ENCODE results near the gene SOX12.

Gene SOX12

GRCh38 chr20:325045-325888 lies at the start of gene SOX12:
Gene SOX12, plus strand, starts transcription at chr20:325552. Its CDS starts 373 bp downstream, at chr20:325925.
- peak; percentile 98 for DNase-seq

- DNase-seq, result no peak
Observed at GRCh38 chr20:275791-276190, 49.6 kb upstream of the SOX12 start.

GRCh38 chr20:276620-277495 lies 48.5 kb upstream of the SOX12 start:
- DNase-seq, result no peak

- peak; percentile 36 for DNase-seq
Observed at GRCh38 chr20:277496-277781, 47.9 kb upstream of the SOX12 start.

GRCh38 chr20:278181-278580 lies 47.2 kb upstream of the SOX12 start:
- peak; percentile 54 for DNase-seq

GRCh38 chr20:278607-279571 lies 46.5 kb upstream of the SOX12 start:
- peak; percentile 66 for DNase-seq

GRCh38 chr20:284172-284571 lies 41.2 kb upstream of the SOX12 start:
- no peak for DNase-seq

- DNase-seq, result no peak
Observed at GRCh38 chr20:286508-286907, 38.8 kb upstream of the SOX12 start.

- DNase-seq, result no peak
Observed at GRCh38 chr20:288956-289692, 36.2 kb upstream of the SOX12 start.

- no peak for DNase-seq
Observed at GRCh38 chr20:289693-290083, 35.7 kb upstream of the SOX12 start.

GRCh38 chr20:290084-290831 lies 35.1 kb upstream of the SOX12 start, which contains the start of gene C20orf96:
Gene C20orf96, minus strand, starts transcription at chr20:290750. Its CDS starts 140 bp downstream, at chr20:290610.
- peak; percentile 94 for DNase-seq

GRCh38 chr20:294602-295001 lies 30.8 kb upstream of the SOX12 start:
- no peak for DNase-seq

- DNase-seq, result no peak
Observed at GRCh38 chr20:295804-296203, 29.5 kb upstream of the SOX12 start.

- DNase-seq, result peak; percentile 94
Observed at GRCh38 chr20:297098-297924, 28.0 kb upstream of the SOX12 start, which contains the start of gene ZCCHC3. Gene ZCCHC3, plus strand, starts transcription at chr20:297570. Its CDS starts 17 bp downstream, at chr20:297587.

- DNase-seq, result peak; percentile 70
Observed at GRCh38 chr20:297925-298775, 27.2 kb upstream of the SOX12 start.

GRCh38 chr20:298776-299391 lies 26.5 kb upstream of the SOX12 start:
- DNase-seq, result no peak

GRCh38 chr20:300345-300990 lies 24.9 kb upstream of the SOX12 start:
- DNase-seq, result no peak
